ENCODE results near the gene PTCD2. TPM values are rescaled to one million over a fixed set of nuclear protein-coding genes. Genes with fewer than 3 reads are reported as not detected.

The PTCD2 gene
- total and polyA plus RNA-seq, 2 donors (not counting 1 experiment from before 2014, with no cell fraction given): 10.3 to 15.9 TPM

- peak; percentile 72 to 82 for DNase-seq (ENCODE audit: low read depth in 2 of 2)
- Histone ChIP-seq H3K9ac (ENCODE audit: insufficient read depth, low read length) (no peak overlapping the region), H3K4me1 (ENCODE audit: control insufficient read depth, extremely low read depth, insufficient read depth, low read length) (peaks cover 13% of the 10 kb centered on the region), H3K4me2 (ENCODE audit: extremely low read depth, insufficient read depth, low read length) (no peak overlapping the region), H3K36me3 (ENCODE audit: control insufficient read depth, insufficient read depth, low read length) (no peaks in the 10 kb centered on the region), H3K9me3 (ENCODE audit: control insufficient read depth, insufficient read depth, low read depth, low read length) (no peaks in the 10 kb centered on the region), H4K20me1 (ENCODE audit: control insufficient read depth, extremely low read depth, insufficient read depth, low read length) (no peaks in the 10 kb centered on the region), H2AFZ (ENCODE audit: low read length) (no peak overlapping the region), H3K27me3 (ENCODE audit: control insufficient read depth, insufficient read depth, low read length) (no peaks in the 10 kb centered on the region), H3K4me3 (replicated peaks in 1 of 4; ENCODE audit: control extremely low read depth in 1 of 4, insufficient read depth in 1 of 4, low read depth in 3 of 4, low read length in 4 of 4) (no peak overlapping the region), H3K79me2 (ENCODE audit: control insufficient read depth, insufficient read depth, low read length) (no peaks in the 10 kb centered on the region), H3K27ac (ENCODE audit: insufficient read depth, low read length) (no peak overlapping the region)
- TF ChIP-seq EZH2 (IDR thresholded peaks at IDR 0.05; ENCODE audit: low read length, missing control alignments): no peak
- TF ChIP-seq, protein P1, sequence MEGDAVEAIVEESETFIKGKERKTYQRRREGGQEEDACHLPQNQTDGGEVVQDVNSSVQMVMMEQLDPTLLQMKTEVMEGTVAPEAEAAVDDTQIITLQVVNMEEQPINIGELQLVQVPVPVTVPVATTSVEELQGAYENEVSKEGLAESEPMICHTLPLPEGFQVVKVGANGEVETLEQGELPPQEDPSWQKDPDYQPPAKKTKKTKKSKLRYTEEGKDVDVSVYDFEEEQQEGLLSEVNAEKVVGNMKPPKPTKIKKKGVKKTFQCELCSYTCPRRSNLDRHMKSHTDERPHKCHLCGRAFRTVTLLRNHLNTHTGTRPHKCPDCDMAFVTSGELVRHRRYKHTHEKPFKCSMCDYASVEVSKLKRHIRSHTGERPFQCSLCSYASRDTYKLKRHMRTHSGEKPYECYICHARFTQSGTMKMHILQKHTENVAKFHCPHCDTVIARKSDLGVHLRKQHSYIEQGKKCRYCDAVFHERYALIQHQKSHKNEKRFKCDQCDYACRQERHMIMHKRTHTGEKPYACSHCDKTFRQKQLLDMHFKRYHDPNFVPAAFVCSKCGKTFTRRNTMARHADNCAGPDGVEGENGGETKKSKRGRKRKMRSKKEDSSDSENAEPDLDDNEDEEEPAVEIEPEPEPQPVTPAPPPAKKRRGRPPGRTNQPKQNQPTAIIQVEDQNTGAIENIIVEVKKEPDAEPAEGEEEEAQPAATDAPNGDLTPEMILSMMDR (conservative IDR thresholded peaks at IDR 0.05 in 1 of 2, IDR thresholded peaks at IDR 0.05 in 1 of 2; ENCODE audit: low read depth in 1 of 2, low read length in 2 of 2): peak; percentile 75 to 83
Measured at GRCh38 chr5:72366324-72366976, 46.3 kb downstream of the PTCD2 start.

DNA sequence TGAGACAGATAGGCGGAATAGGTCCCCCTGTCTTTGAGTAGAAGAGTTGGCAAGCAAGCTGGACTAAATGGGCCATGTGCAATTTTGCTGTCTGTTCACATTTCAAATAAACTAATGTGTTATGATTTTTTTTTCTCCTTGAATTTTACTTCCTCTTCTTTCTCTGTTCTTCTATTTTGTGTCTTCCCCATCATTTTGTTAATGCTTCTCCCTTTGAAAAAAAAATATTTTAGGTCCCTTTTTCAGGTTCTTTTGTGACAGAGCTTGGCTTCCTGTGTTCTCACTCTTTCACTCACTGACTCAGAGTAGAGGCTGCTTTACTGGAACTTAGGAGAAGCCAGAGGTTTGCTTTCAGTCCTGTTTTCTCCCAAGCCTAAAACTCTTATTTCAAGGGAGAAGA is 48.1 kb downstream of the PTCD2 start:
- H3K9me3 ChIP-seq (ENCODE audit: control insufficient read depth, insufficient read depth, low read depth, low read length): no peaks in the 10 kb centered on the region
- H4K20me1 ChIP-seq (ENCODE audit: control insufficient read depth, extremely low read depth, insufficient read depth, low read length): no peaks in the 10 kb centered on the region
- H3K79me2 ChIP-seq (ENCODE audit: control insufficient read depth, insufficient read depth, low read length): no peaks in the 10 kb centered on the region
- no peak for TF ChIP-seq EZH2 (IDR thresholded peaks at IDR 0.05; ENCODE audit: low read length, missing control alignments)
- TF ChIP-seq, protein P1 (conservative IDR thresholded peaks at IDR 0.05 in 1 of 2, IDR thresholded peaks at IDR 0.05 in 1 of 2; ENCODE audit: low read depth in 1 of 2, low read length in 2 of 2): no peak
- no peak overlapping the region for H3K4me2 ChIP-seq (ENCODE audit: extremely low read depth, insufficient read depth, low read length)
- H3K9ac ChIP-seq (ENCODE audit: insufficient read depth, low read length): no peak overlapping the region
- H2AFZ ChIP-seq (ENCODE audit: low read length): no peak overlapping the region
- peaks cover 7% of the 10 kb centered on the region for H3K4me1 ChIP-seq (ENCODE audit: control insufficient read depth, extremely low read depth, insufficient read depth, low read length)
- H3K27ac ChIP-seq (ENCODE audit: insufficient read depth, low read length): no peak overlapping the region
- no peaks in the 10 kb centered on the region for H3K36me3 ChIP-seq (ENCODE audit: control insufficient read depth, insufficient read depth, low read length)
- H3K27me3 ChIP-seq (ENCODE audit: control insufficient read depth, insufficient read depth, low read length): no peaks in the 10 kb centered on the region
- no peak for DNase-seq (ENCODE audit: low read depth in 2 of 2)
- no peak overlapping the region for H3K4me3 ChIP-seq (replicated peaks in 1 of 4; ENCODE audit: control extremely low read depth in 1 of 4, insufficient read depth in 1 of 4, low read depth in 3 of 4, low read length in 4 of 4)

DNA sequence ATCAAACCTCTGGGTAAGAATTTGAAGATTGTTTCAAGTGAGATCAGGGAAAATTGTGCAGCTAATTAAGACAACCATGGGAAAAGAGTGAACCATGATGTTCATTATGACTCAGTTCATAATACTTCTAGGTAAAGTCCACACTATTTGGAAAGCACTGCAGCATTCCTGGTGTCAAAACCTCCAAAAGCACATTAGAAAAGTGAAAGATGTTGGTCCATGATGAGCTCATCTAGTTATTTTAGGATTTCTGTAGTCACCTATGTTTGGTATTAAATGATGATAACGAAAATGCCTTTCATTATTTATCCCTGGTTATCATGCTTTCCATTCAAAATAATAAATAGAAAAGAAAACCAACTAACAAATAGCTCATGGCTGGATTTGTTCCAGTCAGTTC is 49.1 kb downstream of the PTCD2 start:
- no peaks in the 10 kb centered on the region for H3K27me3 ChIP-seq (ENCODE audit: control insufficient read depth, insufficient read depth, low read length)
- H3K9me3 ChIP-seq (ENCODE audit: control insufficient read depth, insufficient read depth, low read depth, low read length): no peaks in the 10 kb centered on the region
- H3K79me2 ChIP-seq (ENCODE audit: control insufficient read depth, insufficient read depth, low read length): no peaks in the 10 kb centered on the region
- no peak for TF ChIP-seq EZH2 (IDR thresholded peaks at IDR 0.05; ENCODE audit: low read length, missing control alignments)
- TF ChIP-seq, protein P1 (conservative IDR thresholded peaks at IDR 0.05 in 1 of 2, IDR thresholded peaks at IDR 0.05 in 1 of 2; ENCODE audit: low read depth in 1 of 2, low read length in 2 of 2): no peak
- H2AFZ ChIP-seq (ENCODE audit: low read length): no peak overlapping the region
- peaks cover 2% of the 10 kb centered on the region for H3K4me1 ChIP-seq (ENCODE audit: control insufficient read depth, extremely low read depth, insufficient read depth, low read length)
- H3K27ac ChIP-seq (ENCODE audit: insufficient read depth, low read length): no peak overlapping the region
- peak in 1 of 2 donors; percentile 89 for DNase-seq (ENCODE audit: low read depth in 2 of 2)
- no peak overlapping the region for H3K9ac ChIP-seq (ENCODE audit: insufficient read depth, low read length)
- no peak overlapping the region for H3K4me2 ChIP-seq (ENCODE audit: extremely low read depth, insufficient read depth, low read length)
- no peaks in the 10 kb centered on the region for H4K20me1 ChIP-seq (ENCODE audit: control insufficient read depth, extremely low read depth, insufficient read depth, low read length)
- H3K36me3 ChIP-seq (ENCODE audit: control insufficient read depth, insufficient read depth, low read length): no peaks in the 10 kb centered on the region
- no peak overlapping the region for H3K4me3 ChIP-seq (replicated peaks in 1 of 4; ENCODE audit: control extremely low read depth in 1 of 4, insufficient read depth in 1 of 4, low read depth in 3 of 4, low read length in 4 of 4)
